Measurements from ENCODE around the gene CT47C1.

Gene CT47C1

DNA sequence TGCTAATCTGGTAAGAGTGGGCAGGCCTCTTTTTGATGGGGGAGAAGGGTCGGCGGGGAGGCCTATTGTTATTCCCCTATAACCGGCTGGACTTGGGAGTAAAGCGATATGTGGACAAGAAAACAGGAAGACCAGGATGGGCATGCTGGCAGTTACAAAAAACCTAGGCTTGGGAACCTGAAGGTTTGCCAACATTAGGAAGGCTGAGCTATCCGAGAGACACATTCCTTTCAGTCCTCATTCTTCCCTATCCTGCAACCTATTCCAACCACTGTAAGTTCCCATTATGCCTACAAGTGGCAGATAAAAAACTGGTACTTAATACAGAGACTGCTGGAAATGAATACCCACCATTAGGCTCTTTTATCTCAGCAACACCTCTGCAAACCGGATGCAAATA, 32.4 kb upstream of the CT47C1 start:
- H3K4me2 ChIP-seq (ENCODE audit: insufficient read depth, low read length): no peak overlapping the region
- H3K27me3 ChIP-seq (ENCODE audit: insufficient read depth, low read length, poor library complexity): no peaks in the 10 kb centered on the region
- H3K4me3 ChIP-seq (ENCODE audit: low read depth in 1 of 2, low read length in 2 of 2): no peak overlapping the region
- no peak overlapping the region for H2AFZ ChIP-seq (ENCODE audit: low read depth, low read length)
- H3K27ac ChIP-seq (ENCODE audit: low read length): no peak overlapping the region
- DNase-seq (no peak), ATAC-seq (ENCODE audit: insufficient read depth, low read depth) (no peak)
- no peak overlapping the region for H3K9ac ChIP-seq (ENCODE audit: low read depth, low read length)
- H3K9me3 ChIP-seq (ENCODE audit: insufficient read depth, low read length, severe bottlenecking): no peaks in the 10 kb centered on the region
- TF ChIP-seq EZH2 (IDR thresholded peaks at IDR 0.05; ENCODE audit: borderline replicate concordance, low read depth, low read length, severe bottlenecking): no peak
- TF ChIP-seq, protein P1, sequence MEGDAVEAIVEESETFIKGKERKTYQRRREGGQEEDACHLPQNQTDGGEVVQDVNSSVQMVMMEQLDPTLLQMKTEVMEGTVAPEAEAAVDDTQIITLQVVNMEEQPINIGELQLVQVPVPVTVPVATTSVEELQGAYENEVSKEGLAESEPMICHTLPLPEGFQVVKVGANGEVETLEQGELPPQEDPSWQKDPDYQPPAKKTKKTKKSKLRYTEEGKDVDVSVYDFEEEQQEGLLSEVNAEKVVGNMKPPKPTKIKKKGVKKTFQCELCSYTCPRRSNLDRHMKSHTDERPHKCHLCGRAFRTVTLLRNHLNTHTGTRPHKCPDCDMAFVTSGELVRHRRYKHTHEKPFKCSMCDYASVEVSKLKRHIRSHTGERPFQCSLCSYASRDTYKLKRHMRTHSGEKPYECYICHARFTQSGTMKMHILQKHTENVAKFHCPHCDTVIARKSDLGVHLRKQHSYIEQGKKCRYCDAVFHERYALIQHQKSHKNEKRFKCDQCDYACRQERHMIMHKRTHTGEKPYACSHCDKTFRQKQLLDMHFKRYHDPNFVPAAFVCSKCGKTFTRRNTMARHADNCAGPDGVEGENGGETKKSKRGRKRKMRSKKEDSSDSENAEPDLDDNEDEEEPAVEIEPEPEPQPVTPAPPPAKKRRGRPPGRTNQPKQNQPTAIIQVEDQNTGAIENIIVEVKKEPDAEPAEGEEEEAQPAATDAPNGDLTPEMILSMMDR (IDR thresholded peaks at IDR 0.05; ENCODE audit: borderline replicate concordance, extremely low read depth, low read length, poor library complexity, severe bottlenecking): no peak
- H4K20me1 ChIP-seq (ENCODE audit: insufficient read depth, low read length): no peaks in the 10 kb centered on the region
- no peaks in the 10 kb centered on the region for H3K79me2 ChIP-seq (ENCODE audit: insufficient read depth, low read length)
- no peaks in the 10 kb centered on the region for H3K4me1 ChIP-seq (ENCODE audit: insufficient read depth, low read length)
- no peaks in the 10 kb centered on the region for H3K36me3 ChIP-seq (ENCODE audit: insufficient read depth, low read length)

DNA sequence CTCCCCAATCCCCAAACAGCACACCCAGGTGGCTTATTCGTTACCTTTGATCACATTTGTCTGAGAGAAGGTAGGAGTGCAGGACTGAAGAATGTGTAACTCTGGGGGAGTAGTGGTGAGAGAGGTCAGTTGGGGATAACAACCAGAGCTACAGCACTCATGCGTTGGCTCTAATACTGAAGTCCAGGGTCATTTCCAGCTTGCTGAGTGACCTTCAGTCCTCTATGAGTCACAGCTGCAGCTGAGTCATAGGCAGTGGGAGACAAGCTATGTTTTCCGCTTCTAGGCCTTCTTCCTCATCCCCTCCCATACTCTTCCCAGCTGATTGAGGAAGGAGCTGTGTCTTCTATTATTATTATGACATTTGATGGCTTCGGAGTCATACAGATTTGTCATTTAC, 31.6 kb upstream of the CT47C1 start:
- no peaks in the 10 kb centered on the region for H3K27me3 ChIP-seq (ENCODE audit: insufficient read depth, low read length, poor library complexity)
- H3K4me1 ChIP-seq (ENCODE audit: insufficient read depth, low read length): no peaks in the 10 kb centered on the region
- no peak overlapping the region for H3K27ac ChIP-seq (ENCODE audit: low read length)
- H3K79me2 ChIP-seq (ENCODE audit: insufficient read depth, low read length): no peaks in the 10 kb centered on the region
- H3K36me3 ChIP-seq (ENCODE audit: insufficient read depth, low read length): no peaks in the 10 kb centered on the region
- DNase-seq (no peak), ATAC-seq (ENCODE audit: insufficient read depth, low read depth) (no peak)
- no peak overlapping the region for H3K9ac ChIP-seq (ENCODE audit: low read depth, low read length)
- H3K9me3 ChIP-seq (ENCODE audit: insufficient read depth, low read length, severe bottlenecking): no peaks in the 10 kb centered on the region
- no peaks in the 10 kb centered on the region for H4K20me1 ChIP-seq (ENCODE audit: insufficient read depth, low read length)
- TF ChIP-seq, protein P1 (IDR thresholded peaks at IDR 0.05; ENCODE audit: borderline replicate concordance, extremely low read depth, low read length, poor library complexity, severe bottlenecking): no peak
- no peak for TF ChIP-seq EZH2 (IDR thresholded peaks at IDR 0.05; ENCODE audit: borderline replicate concordance, low read depth, low read length, severe bottlenecking)
- H3K4me2 ChIP-seq (ENCODE audit: insufficient read depth, low read length): no peak overlapping the region
- H3K4me3 ChIP-seq (ENCODE audit: low read depth in 1 of 2, low read length in 2 of 2): no peak overlapping the region
- H2AFZ ChIP-seq (ENCODE audit: low read depth, low read length): no peak overlapping the region

DNA sequence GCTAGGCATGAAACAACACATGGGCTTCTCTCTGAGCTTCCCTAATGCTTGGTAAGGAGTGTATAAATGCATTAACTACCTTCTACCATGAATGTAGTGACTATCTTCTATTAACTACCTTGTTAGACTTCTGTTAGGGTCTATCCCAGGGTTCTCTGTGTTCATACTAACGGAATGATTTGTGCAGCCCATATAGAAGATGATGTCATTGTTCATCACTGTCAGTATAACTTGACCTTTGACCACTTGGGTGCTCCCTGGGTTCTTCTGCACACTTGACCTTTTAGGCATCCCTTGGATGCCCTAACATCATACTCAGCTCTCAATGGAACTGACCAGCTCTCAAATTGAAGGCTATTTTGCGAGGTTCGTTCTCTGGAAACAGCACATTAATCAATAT, 30.8 kb upstream of the CT47C1 start:
- TF ChIP-seq EZH2 (IDR thresholded peaks at IDR 0.05; ENCODE audit: borderline replicate concordance, low read depth, low read length, severe bottlenecking): no peak
- TF ChIP-seq, protein P1 (IDR thresholded peaks at IDR 0.05; ENCODE audit: borderline replicate concordance, extremely low read depth, low read length, poor library complexity, severe bottlenecking): no peak
- no peaks in the 10 kb centered on the region for H3K79me2 ChIP-seq (ENCODE audit: insufficient read depth, low read length)
- no peak overlapping the region for H3K4me2 ChIP-seq (ENCODE audit: insufficient read depth, low read length)

DNA sequence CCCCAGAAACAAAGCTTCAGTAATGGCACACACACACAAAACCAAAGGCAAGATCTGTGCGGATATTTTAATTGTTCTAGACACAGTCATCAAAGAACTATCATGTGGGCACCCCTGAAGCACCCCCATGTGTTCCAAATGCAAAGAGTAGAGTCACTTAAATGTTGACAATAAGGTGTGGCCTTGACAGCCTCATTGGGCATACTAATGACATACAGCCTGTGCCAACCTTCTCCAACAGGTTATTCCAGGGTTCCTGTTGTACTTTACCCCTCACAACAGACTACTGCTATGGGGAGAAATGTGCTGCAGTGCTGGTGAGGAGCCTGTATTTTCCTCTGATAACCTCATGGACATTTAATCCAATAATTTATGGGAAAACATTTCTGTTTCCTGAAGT, 29.8 kb upstream of the CT47C1 start:
- Histone ChIP-seq H3K27ac (ENCODE audit: low read length) (no peak overlapping the region), H3K4me2 (ENCODE audit: insufficient read depth, low read length) (no peak overlapping the region), H4K20me1 (ENCODE audit: insufficient read depth, low read length) (no peaks in the 10 kb centered on the region), H3K79me2 (ENCODE audit: insufficient read depth, low read length) (no peaks in the 10 kb centered on the region), H2AFZ (ENCODE audit: low read depth, low read length) (no peak overlapping the region), H3K27me3 (ENCODE audit: insufficient read depth, low read length, poor library complexity) (no peaks in the 10 kb centered on the region), H3K9ac (ENCODE audit: low read depth, low read length) (no peak overlapping the region), H3K9me3 (ENCODE audit: insufficient read depth, low read length, severe bottlenecking) (no peaks in the 10 kb centered on the region), H3K4me3 (ENCODE audit: low read depth in 1 of 2, low read length in 2 of 2) (no peak overlapping the region), H3K4me1 (ENCODE audit: insufficient read depth, low read length) (no peaks in the 10 kb centered on the region), H3K36me3 (ENCODE audit: insufficient read depth, low read length) (no peaks in the 10 kb centered on the region)
- ATAC-seq (ENCODE audit: insufficient read depth, low read depth): no peak
- DNase-seq: no peak
- TF ChIP-seq, protein P1 (IDR thresholded peaks at IDR 0.05; ENCODE audit: borderline replicate concordance, extremely low read depth, low read length, poor library complexity, severe bottlenecking): no peak
- no peak for TF ChIP-seq EZH2 (IDR thresholded peaks at IDR 0.05; ENCODE audit: borderline replicate concordance, low read depth, low read length, severe bottlenecking)

More for the DNA sequence above, 30.8 kb upstream of the CT47C1 start:
- no peaks in the 10 kb centered on the region for H4K20me1 ChIP-seq (ENCODE audit: insufficient read depth, low read length)
- no peaks in the 10 kb centered on the region for H3K4me1 ChIP-seq (ENCODE audit: insufficient read depth, low read length)
- H2AFZ ChIP-seq (ENCODE audit: low read depth, low read length): no peak overlapping the region
- H3K4me3 ChIP-seq (ENCODE audit: low read depth in 1 of 2, low read length in 2 of 2): no peak overlapping the region
- no peak for ATAC-seq (ENCODE audit: insufficient read depth, low read depth)
- no peak overlapping the region for H3K9ac ChIP-seq (ENCODE audit: low read depth, low read length)
- H3K9me3 ChIP-seq (ENCODE audit: insufficient read depth, low read length, severe bottlenecking): no peaks in the 10 kb centered on the region
- no peak for DNase-seq
- no peak overlapping the region for H3K27ac ChIP-seq (ENCODE audit: low read length)
- H3K27me3 ChIP-seq (ENCODE audit: insufficient read depth, low read length, poor library complexity): no peaks in the 10 kb centered on the region
- H3K36me3 ChIP-seq (ENCODE audit: insufficient read depth, low read length): no peaks in the 10 kb centered on the region

All from DND-41 (cell line).